ENCODE data around the gene DENND5B. TPM values are rescaled to one million over a fixed set of nuclear protein-coding genes. Genes with fewer than 3 reads are reported as not detected.

The DENND5B gene
- polyA plus RNA-seq, 2 of the 4 experiments (the other 2 are of a cell fraction): 15.5 to 55.2 TPM

GRCh38 chr12:31525496-31526157, 65.3 kb downstream of the DENND5B start:
- H3K4me1 ChIP-seq: peaks cover 95% of the 10 kb centered on the region
- no peaks in the 10 kb centered on the region for H3K9me3 ChIP-seq
- FAIRE-seq: peak; percentile 7
- peak overlapping the region; percentile 64 for H3K4me2 ChIP-seq
- TF ChIP-seq CHD4 (IDR thresholded peaks at IDR 0.05; ENCODE audit: borderline replicate concordance) (no peak), BCL3 (IDR thresholded peaks at IDR 0.05) (no peak), CEBPB (IDR thresholded peaks at IDR 0.05) (no peak), RFX5 (IDR thresholded peaks at IDR 0.05) (no peak)
- H3K27ac ChIP-seq: peak overlapping the region; percentile 86 to 94
- peak in 1 of 2 experiments; percentile 54; a peak in 3 of 6 replicates for ATAC-seq
- 27% methylated on average over 3 of the region's 3 CpGs for WGBS (ENCODE audit: missing lambda C conversion rate)
- no peak for DNase-seq (ENCODE audit: low read depth in 1 of 2, low spot score in 1 of 2)
- ChIA-PET POLR2A (interaction anchor here (0.6 kb wide), 1 partner anchor 122 kb away, joined by 4 read pairs; no protein-coding TSS in a partner anchor), CTCF (interaction anchor here (0.9 to 1.0 kb wide), 3 partner anchors 17 to 59 kb away, joined by 3 to 4 read pairs (median 4); no protein-coding TSS in a partner anchor)
- H3K4me3 ChIP-seq: peak overlapping the region; percentile 4; the same call in 1 of the 3 replicates

GRCh38 chr12:31524791-31525495, 66.0 kb downstream of the DENND5B start:
- ATAC-seq (no peak), FAIRE-seq (peak; percentile 13), DNase-seq (ENCODE audit: low read depth in 1 of 2, low spot score in 1 of 2) (no peak)
- H3K27ac ChIP-seq: peak overlapping the region; percentile 86 to 94
- TF ChIP-seq ELK1 (IDR thresholded peaks at IDR 0.05; ENCODE audit: low read depth, low read length) (no peak), BHLHE40 (IDR thresholded peaks at IDR 0.05; ENCODE audit: low read depth, low read length) (no peak), RFX5 (IDR thresholded peaks at IDR 0.05) (0 out of 2 replicates have a peak, but pooled peaks have one; percentile 56)
- H3K9me3 ChIP-seq: no peaks in the 10 kb centered on the region
- H3K4me2 ChIP-seq: peak overlapping the region; percentile 64
- peaks cover 98% of the 10 kb centered on the region for H3K4me1 ChIP-seq
- WGBS (ENCODE audit: missing lambda C conversion rate): 23% methylated on average over 1 of the region's 1 CpG
- CTCF ChIA-PET: interaction anchor here (0.8 to 1.0 kb wide), 4 partner anchors 21 to 60 kb away, joined by 3 to 4 read pairs (median 4); no protein-coding TSS in a partner anchor
- no peak overlapping the region for H3K4me3 ChIP-seq
- POLR2A ChIA-PET: interaction anchor here (0.6 kb wide), 1 partner anchor 121 kb away, joined by 4 read pairs; no protein-coding TSS in a partner anchor

GRCh38 chr12:31523306-31523705, 67.6 kb downstream of the DENND5B start:
- FAIRE-seq: peak; percentile 87
- Histone ChIP-seq H3K4me2 (no peak overlapping the region; the same call in 2 of the 3 replicates), H3K27ac (peak overlapping the region; percentile 90 to 94), H3K9me3 (no peaks in the 10 kb centered on the region), H3K4me3 (no peak overlapping the region), H3K4me1 (peaks cover 94% of the 10 kb centered on the region)
- ChIA-PET CTCF (no interaction called here), POLR2A (no interaction called here)
- no peak for ATAC-seq
- 94% methylated on average over 2 of the region's 2 CpGs for WGBS (ENCODE audit: missing lambda C conversion rate)
- no peak for DNase-seq (ENCODE audit: low read depth in 1 of 2, low spot score in 1 of 2)
- TF ChIP-seq HEYL (CRISPR knock-in tag; IDR thresholded peaks at IDR 0.05): no peak
- TF ChIP-seq CBX8 (IDR thresholded peaks at IDR 0.05): no peak
- no peak for TF ChIP-seq HDAC2 (IDR thresholded peaks at IDR 0.05)
- no peak for TF ChIP-seq MAZ (IDR thresholded peaks at IDR 0.05; ENCODE audit: borderline replicate concordance, low read depth, low read length)
- no peak for TF ChIP-seq HOXA7 (CRISPR knock-in tag; IDR thresholded peaks at IDR 0.05)
- TF ChIP-seq MAX (IDR thresholded peaks at IDR 0.05): no peak
- TF ChIP-seq ESRRA (IDR thresholded peaks at IDR 0.05; ENCODE audit: borderline replicate concordance, low read length): no peak
- no peak for TF ChIP-seq TFCP2L1 (CRISPR knock-in tag; IDR thresholded peaks at IDR 0.05)
- TF ChIP-seq E2F6 (IDR thresholded peaks at IDR 0.05; ENCODE audit: borderline replicate concordance, low read depth): no peak
- TF ChIP-seq ZSCAN20 (CRISPR knock-in tag; IDR thresholded peaks at IDR 0.05): no peak

All from A549 (cell line).